Gastroesophageal sphincter (tissue), 4 donors: ENCODE results near the gene RASGRP4. TPM values are rescaled to one million over a fixed set of nuclear protein-coding genes. Genes with fewer than 3 reads are reported as not detected.
A peak's percentile ranks its signal among the peaks of the same experiment; 100 is the strongest.

ENCODE experiments used
- ATAC-seq: fragments of 150-250 bp; one replicate; pipeline ENCODE4 v1.9.1; 2016; ENCODE audit warnings: mild to moderate bottlenecking, moderate library complexity
- H3K27ac ChIP-seq, 4 donors: fragments of 200-600 bp; sonication (generic) in 3 of 4; 1 replicate in 3 of 4; 2 replicates in 1 of 4; pipeline ENCODE4 v1.5.1; 2016 to 2019
- H3K27me3 ChIP-seq: fragments of 200-600 bp; sonication (generic); one replicate; pipeline ENCODE4 v1.5.1; 2019
- H3K36me3 ChIP-seq, 2 donors: fragments of 200-600 bp; sonication (generic); one replicate each; pipeline ENCODE4 v1.5.1; 2019; ENCODE audit warnings: control low read depth in 1 of 2
- H3K4me1 ChIP-seq, 3 donors: fragments of 200-600 bp; sonication (generic); 1 replicate in 2 of 3; 2 replicates in 1 of 3; pipeline ENCODE4 v1.5.1; 2016 to 2019; ENCODE audit warnings: control low read depth in 2 of 3
- H3K4me3 ChIP-seq, 2 donors: fragments of 200-600 bp; sonication (generic); one replicate each; pipeline ENCODE4 v1.5.1; 2019; ENCODE audit warnings: mild to moderate bottlenecking in 1 of 2, moderate library complexity in 1 of 2
- H3K9me3 ChIP-seq, 3 donors: fragments of 200-600 bp; sonication (generic); one replicate each; pipeline ENCODE4 v1.5.1; 2017 to 2019; ENCODE audit warnings: control low read depth in 2 of 3
- CTCF ChIP-seq, 4 experiments: fragments of 200-600 bp in 2 of 4; fragments of 450-650 bp in 2 of 4; sonication (generic) in 1 of 4; IDR thresholded peaks; one replicate each; pipeline ENCODE4 v1.5.1; 2017 to 2019; ENCODE audit warnings: antibody characterized with exemption in 4 of 4, mild to moderate bottlenecking in 2 of 4, moderate library complexity in 2 of 4
- EP300 ChIP-seq: sonication (generic); formaldehyde crosslinking; IDR thresholded peaks from one replicate; pipeline ENCODE4 v1.6.1; 2017; ENCODE audit warnings: antibody characterized with exemption, mild to moderate bottlenecking
- POLR2A ChIP-seq, 2 donors: fragments of 450-650 bp; IDR thresholded peaks; one replicate each; pipeline ENCODE4 v1.6.1; 2017; ENCODE audit warnings: antibody characterized with exemption in 2 of 2, mild to moderate bottlenecking in 2 of 2, moderate library complexity in 1 of 2
- POLR2AphosphoS5 ChIP-seq: sonication (generic); formaldehyde crosslinking; IDR thresholded peaks from one replicate; pipeline ENCODE4 v1.6.1; 2017; ENCODE audit warnings: antibody characterized with exemption
- WGBS, 2 donors: methylation state at CpG; one replicate each; pipeline ENCODE4 v1.1.5; 2018; ENCODE audit warnings: low coverage in 1 of 2; 5-methylcytosine and 5-hydroxymethylcytosine counted together
- total RNA-seq, 4 donors: library from RNA; depleted of rRNA; stranded (reverse); fragments of >200 nt; gene quantifications; one replicate each; pipeline ENCODE4 v1.1.0, GENCODE V29; 2016

The RASGRP4 gene
- total RNA-seq, 4 donors from 2014 or later = 1.2 to 4.7 (median 4.0) TPM

GRCh38 chr19:38422438-38422837 is 3.6 kb downstream of the RASGRP4 start:
- Histone ChIP-seq H3K4me1 (peaks cover 0 to 10% (median 7%) of the 10 kb centered on the region in 3 donors), H3K36me3 (no peaks in the 10 kb centered on the region), H3K4me3 (no peak overlapping the region), H3K27ac (no peak overlapping the region), H3K27me3 (peaks cover 88% of the 10 kb centered on the region), H3K9me3 (no peaks in the 10 kb centered on the region)
- 65 to 75% methylated on average over 2 of the region's 7 CpGs for WGBS, 2 donors
- TF ChIP-seq EP300 (no peak), CTCF (IDR thresholded peaks at IDR 0.05) (no peak), POLR2A (IDR thresholded peaks at IDR 0.05) (no peak), POLR2AphosphoS5 (no peak)
- no peak for ATAC-seq

DNA sequence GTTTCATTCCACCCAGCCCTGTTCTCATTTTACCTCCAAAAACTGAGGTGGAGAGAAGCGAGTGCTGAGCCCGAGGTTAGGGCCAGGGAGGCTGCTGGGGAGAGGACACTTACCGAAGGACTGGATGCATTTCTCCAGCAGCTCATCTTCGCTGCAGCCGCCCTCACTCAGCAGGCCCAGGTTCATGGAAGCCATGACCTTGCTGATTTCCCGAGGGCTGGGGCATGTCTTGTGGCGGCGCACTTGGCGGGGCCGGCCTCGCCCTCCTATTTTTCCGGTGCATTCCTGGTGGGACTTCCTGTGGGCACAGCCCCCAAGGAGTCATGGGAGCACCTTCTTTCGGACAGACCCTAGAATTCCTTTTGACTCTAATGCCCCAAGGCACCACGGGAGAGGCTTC is 4.2 kb downstream of the RASGRP4 start:
- no peak overlapping the region for H3K27ac ChIP-seq
- no peak overlapping the region for H3K4me3 ChIP-seq
- H3K9me3 ChIP-seq = no peaks in the 10 kb centered on the region
- H3K4me1 ChIP-seq = peaks cover 0 to 11% (median 7%) of the 10 kb centered on the region in 3 donors
- WGBS, 2 donors = 61 to 73% methylated on average over 5 to 6 of the region's 14 CpGs
- H3K36me3 ChIP-seq = no peaks in the 10 kb centered on the region
- ATAC-seq = no peak
- no peak for TF ChIP-seq CTCF (IDR thresholded peaks at IDR 0.05)
- H3K27me3 ChIP-seq = peaks cover 90% of the 10 kb centered on the region

DNA sequence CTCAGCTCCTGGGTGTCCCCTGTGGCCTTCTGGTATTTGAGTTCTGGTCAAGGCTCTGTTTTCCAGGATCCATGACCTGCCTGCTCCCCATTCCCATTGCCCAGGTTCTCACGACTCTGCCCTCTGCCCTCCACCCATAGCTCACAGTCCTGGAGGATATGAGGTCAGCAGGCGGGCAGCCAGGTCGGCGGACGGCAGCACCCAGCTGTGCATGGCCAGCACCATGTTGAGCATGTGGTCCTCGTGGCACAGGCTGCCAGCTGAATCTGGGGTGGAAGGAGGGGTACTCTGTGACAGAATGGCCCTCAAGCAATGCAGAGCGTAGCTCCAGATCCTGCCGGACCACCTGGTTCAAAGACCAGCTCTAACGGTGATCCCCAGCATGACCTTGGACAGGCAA is 5.1 kb downstream of the RASGRP4 start:
- H3K9me3 ChIP-seq = no peaks in the 10 kb centered on the region
- peaks cover 91% of the 10 kb centered on the region for H3K27me3 ChIP-seq
- no peak for ATAC-seq
- H3K4me3 ChIP-seq = no peak overlapping the region
- no CpG with 5 or more reads among the region's 9 CpGs for WGBS, 2 donors
- H3K4me1 ChIP-seq = peaks cover 0 to 11% (median 7%) of the 10 kb centered on the region in 3 donors
- no peak overlapping the region for H3K27ac ChIP-seq
- TF ChIP-seq EP300 = no peak
- no peak for TF ChIP-seq CTCF (IDR thresholded peaks at IDR 0.05)
- TF ChIP-seq POLR2A (IDR thresholded peaks at IDR 0.05) = no peak
- H3K36me3 ChIP-seq = no peaks in the 10 kb centered on the region

GRCh38 chr19:38417544-38418506 is 8.2 kb downstream of the RASGRP4 start:
- ATAC-seq = peak; percentile 68
- H3K27ac ChIP-seq = peak overlapping the region in 1 of 4 donors; percentile 8
- 7 to 18% methylated on average over 12 to 32 of the region's 49 CpGs for WGBS, 2 donors
- no peaks in the 10 kb centered on the region for H3K36me3 ChIP-seq
- TF ChIP-seq POLR2AphosphoS5 (no peak), CTCF (IDR thresholded peaks at IDR 0.05) (no peak), POLR2A (IDR thresholded peaks at IDR 0.05) (no peak), EP300 (no peak)
- H3K27me3 ChIP-seq = peaks cover 85% of the 10 kb centered on the region
- H3K9me3 ChIP-seq = no peaks in the 10 kb centered on the region
- H3K4me3 ChIP-seq = peak overlapping the region in 1 of 2 donors; percentile 38
- H3K4me1 ChIP-seq = peaks cover 0 to 11% (median 7%) of the 10 kb centered on the region in 3 donors

- Histone ChIP-seq H3K36me3 (no peaks in the 10 kb centered on the region), H3K9me3 (no peaks in the 10 kb centered on the region), H3K4me1 (peaks cover 0 to 11% (median 7%) of the 10 kb centered on the region in 3 donors), H3K27me3 (peaks cover 81% of the 10 kb centered on the region), H3K4me3 (no peak overlapping the region), H3K27ac (no peak overlapping the region)
- TF ChIP-seq CTCF (IDR thresholded peaks at IDR 0.05) = no peak
- 82 to 90% methylated on average over 2 to 6 of the region's 8 CpGs for WGBS, 2 donors
- ATAC-seq = no peak
These were observed 8.9 kb downstream of the RASGRP4 start for GRCh38 chr19:38417146-38417543.
